HFF-Myc (cell line): ENCODE measurements around the gene LACTBL1.
A peak's percentile ranks its signal among the peaks of the same experiment; 100 is the strongest.
"Not testable (repeated sequence)": the region's sequence is repeated elsewhere in the genome, so short reads cannot be mapped to it uniquely, and the experiment has no call there.

Source experiments
- DNase-seq: peaks from one replicate; pipeline ENCODE4 v3.0.0-alpha.2; 2011; ENCODE audit warnings: low read depth; ENCODE audit errors: extremely low read depth
- H3K4me3 ChIP-seq: replicated peaks from 2 replicates; pipeline ENCODE4 v1.5.1; 2011; ENCODE audit warnings: low read depth, mild to moderate bottlenecking, control low read depth, low read length
- TF ChIP-seq, protein P1 (sequence below): IDR thresholded peaks from 2 replicates; pipeline ENCODE4 v1.5.1; 2012; ENCODE audit warnings: mild to moderate bottlenecking, low read depth, low read length, control low read depth; ENCODE audit errors: missing control alignments

Gene LACTBL1

DNA sequence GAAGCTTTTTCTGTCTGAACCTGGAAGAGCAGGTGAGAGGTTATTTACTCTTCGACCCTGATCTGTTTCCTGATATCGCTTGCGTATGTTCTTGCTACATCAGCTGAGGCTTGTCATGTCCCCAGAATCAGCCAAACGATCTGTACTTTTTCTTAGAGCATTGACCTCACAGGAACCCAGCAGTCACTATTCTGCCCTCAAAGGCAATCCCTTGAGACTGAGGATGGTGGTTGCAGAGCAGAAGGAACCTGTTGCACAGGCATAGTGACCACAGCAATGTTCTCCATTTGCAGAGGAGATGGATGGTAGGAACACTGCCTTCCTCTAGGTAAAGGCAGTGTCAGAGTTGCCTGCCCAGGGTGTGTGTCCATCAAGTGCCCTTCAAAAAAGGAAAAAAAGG, 11.3 kb upstream of the LACTBL1 start:
- H3K4me3 ChIP-seq, result no peak overlapping the region
- DNase-seq, result no peak
- TF ChIP-seq, protein P1, sequence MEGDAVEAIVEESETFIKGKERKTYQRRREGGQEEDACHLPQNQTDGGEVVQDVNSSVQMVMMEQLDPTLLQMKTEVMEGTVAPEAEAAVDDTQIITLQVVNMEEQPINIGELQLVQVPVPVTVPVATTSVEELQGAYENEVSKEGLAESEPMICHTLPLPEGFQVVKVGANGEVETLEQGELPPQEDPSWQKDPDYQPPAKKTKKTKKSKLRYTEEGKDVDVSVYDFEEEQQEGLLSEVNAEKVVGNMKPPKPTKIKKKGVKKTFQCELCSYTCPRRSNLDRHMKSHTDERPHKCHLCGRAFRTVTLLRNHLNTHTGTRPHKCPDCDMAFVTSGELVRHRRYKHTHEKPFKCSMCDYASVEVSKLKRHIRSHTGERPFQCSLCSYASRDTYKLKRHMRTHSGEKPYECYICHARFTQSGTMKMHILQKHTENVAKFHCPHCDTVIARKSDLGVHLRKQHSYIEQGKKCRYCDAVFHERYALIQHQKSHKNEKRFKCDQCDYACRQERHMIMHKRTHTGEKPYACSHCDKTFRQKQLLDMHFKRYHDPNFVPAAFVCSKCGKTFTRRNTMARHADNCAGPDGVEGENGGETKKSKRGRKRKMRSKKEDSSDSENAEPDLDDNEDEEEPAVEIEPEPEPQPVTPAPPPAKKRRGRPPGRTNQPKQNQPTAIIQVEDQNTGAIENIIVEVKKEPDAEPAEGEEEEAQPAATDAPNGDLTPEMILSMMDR, result no peak

DNA sequence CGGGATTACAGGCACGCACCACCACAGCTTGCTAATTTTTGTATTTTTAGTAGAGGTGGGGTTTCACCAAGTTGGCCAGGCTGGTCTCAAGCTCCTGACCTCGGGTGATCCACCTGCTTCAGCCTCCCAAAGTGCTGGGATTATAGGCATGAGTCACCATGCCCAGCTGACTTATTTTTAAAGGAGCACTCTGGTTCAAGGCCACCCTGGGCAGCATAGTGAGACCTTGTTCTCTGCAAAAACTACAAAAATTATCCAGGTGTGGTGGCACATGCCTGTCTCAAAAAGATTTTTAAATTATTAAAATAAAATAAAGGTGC, 7.8 kb upstream of the LACTBL1 start:
- not testable (repeated sequence) for DNase-seq, H3K4me3 ChIP-seq

DNA sequence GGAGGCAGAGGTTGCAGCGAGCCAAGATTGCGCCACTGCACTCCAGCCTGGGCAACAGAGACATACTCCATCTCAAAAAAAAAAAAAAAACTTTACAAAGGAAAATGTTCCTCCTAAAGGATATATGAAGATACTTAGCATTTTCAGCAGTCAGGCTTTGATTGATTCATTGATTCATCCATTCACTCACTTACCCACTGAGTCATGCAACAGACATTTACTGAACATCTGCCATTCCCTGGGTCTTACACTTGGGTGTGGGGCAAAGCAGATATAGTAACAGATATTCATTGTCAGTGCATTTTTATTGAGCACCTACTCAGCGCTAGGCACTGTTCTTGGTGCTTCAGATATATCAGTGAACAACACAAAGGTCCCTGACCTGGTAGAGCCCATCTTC, 5.6 kb upstream of the LACTBL1 start:
- DNase-seq, result peak; percentile 7
- no peak overlapping the region for H3K4me3 ChIP-seq
- TF ChIP-seq, protein P1, result no peak

DNA sequence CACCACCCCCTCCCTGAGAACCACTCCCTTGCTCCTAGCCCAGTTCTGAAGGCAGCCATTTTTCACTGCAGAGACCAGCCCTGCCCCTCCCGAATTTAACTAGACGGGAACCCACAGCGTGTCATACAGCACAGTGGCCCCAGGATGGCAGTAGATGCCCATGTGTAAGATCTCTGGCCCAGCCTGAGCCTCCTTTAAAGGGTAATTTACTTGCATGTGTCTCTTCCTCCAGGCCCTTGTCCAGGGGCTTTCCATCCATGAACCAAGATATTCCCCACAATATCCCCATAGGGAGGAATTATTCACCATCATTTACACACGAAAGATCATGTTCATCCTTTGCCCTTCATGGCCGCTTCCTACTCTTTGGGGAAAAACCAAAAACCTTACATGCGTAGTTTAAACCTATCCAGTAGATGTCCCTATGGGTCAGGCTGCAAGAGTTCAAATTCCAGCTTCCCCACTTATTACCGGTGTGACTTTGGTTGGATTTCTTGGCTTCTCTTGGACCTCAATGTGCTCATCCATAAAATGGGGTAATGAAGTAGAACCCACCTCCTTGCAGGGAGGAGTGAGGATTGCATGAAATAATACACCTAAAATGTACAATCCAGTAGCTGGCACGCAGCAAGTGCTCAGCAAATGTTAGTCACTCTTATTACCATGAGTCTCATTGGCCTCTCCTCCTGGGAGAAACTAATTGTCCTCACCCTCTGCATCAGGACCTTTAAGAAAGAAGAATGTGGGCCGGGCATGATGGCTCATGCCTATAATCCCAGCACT, 4.0 kb upstream of the LACTBL1 start:
- no peak overlapping the region for H3K4me3 ChIP-seq

DNA sequence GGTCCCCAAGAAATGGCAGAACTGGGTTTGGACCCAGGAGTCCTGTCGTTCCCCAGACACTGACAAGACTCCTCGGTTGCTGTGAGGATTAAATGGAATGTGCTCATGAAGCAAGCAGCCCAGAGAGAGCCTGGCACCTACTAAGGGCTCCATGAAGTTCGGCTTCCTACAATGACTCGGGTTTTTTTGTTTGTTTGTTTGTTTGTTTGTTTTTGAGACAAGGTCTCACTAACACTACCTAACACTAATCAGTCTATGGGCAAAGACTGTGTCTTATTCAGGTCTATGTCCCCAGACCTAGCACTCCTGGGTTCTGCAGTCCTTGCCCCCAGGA, 3.4 kb upstream of the LACTBL1 start:
- H3K4me3 ChIP-seq, result no peak overlapping the region
- TF ChIP-seq, protein P1, result no peak
- no peak for DNase-seq

More for the DNA sequence above, 4.0 kb upstream of the LACTBL1 start:
- TF ChIP-seq, protein P1, result peak; percentile 81
- peak; percentile 60 for DNase-seq

DNA sequence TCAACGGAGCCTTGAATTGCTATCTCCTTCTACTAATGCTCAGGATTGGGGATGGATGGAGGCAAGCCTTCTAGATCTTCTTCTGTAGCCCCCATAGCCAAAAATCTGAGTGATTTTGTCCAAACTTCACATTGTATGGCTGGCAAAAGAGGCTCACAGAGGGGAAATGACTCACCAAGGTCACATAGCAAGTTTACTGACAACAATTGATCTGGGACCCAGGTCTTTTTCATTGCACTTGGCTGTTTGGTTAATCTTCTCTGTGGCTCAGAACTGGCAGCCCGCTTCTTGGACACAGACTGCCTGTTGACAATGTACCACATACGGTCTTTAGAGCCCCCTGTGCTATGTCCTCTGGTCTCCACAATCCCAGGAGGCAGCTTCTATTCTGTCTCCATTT, 3.0 kb upstream of the LACTBL1 start:
- no peak for DNase-seq
- TF ChIP-seq, protein P1, result no peak
- no peak overlapping the region for H3K4me3 ChIP-seq

DNA sequence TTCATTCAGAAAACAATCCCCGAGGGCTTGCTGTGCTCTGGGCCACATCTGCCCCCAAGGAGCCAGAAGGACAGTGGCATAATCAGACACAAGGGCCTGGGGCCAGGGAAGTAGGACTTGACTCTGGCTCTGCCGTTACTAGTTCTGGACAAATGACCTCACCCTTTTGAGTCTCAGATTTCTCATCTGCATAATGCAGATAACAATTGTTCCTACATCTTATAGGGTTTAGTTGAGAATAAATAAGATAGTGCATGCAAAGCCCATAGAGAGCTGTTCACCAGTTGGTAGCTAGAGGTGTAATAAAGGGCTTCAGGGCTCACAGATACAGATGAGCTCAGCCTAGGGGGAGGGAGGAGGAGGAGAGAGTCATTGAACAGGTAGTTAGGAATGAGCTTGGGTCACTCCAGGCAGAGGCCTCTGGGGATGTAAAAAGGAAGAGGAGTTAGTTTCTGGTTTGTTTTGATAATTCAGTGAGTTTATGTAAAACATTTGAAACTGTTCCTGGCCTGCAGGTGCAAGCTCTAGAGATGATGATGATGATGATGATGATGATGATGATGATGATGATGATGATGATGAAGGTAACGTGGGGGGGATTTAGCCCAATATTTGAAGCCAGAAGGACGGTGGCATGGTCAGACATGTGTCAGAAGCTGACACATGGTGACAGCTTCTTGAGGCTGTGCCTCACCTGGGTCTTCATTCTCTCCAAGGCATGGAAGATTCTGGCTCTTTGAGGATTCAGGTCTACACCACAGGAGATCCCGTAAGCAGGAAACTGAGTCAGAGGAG, 858 bp downstream of the LACTBL1 start:
- DNase-seq, result no peak
- no peak overlapping the region for H3K4me3 ChIP-seq
- TF ChIP-seq, protein P1, result no peak
